Activated CD8-positive, alpha-beta memory T cell treated with anti-CD3 and anti-CD28 coated beads for 24 hours (primary cell): ENCODE results near the gene MYOG.

Source experiments
- DNase-seq: peaks from one replicate; pipeline ENCODE4 v3.0.0-alpha.2; 2020

The MYOG gene

GRCh38 chr1:203085528-203086406, at the start of gene MYOG:
MYOG (minus strand) TSS chr1:203086012; CDS start chr1:203085961, 51 bp downstream.
- no peak for DNase-seq

- DNase-seq, result no peak
These were observed 48.3 kb upstream of the MYOG start for GRCh38 chr1:203133970-203134725.

- no peak for DNase-seq
These were observed 45.9 kb upstream of the MYOG start for GRCh38 chr1:203131548-203132200.

- DNase-seq, result peak; percentile 35
These were observed 44.7 kb upstream of the MYOG start for GRCh38 chr1:203130358-203130985.

GRCh38 chr1:203129501-203130231, 43.9 kb upstream of the MYOG start:
- DNase-seq, result peak; percentile 44

GRCh38 chr1:203128716-203129500, 43.1 kb upstream of the MYOG start:
- peak; percentile 44 for DNase-seq

GRCh38 chr1:203128431-203128715, 42.6 kb upstream of the MYOG start:
- no peak for DNase-seq

- DNase-seq, result peak; percentile 55
These were observed 42.0 kb upstream of the MYOG start, which contains the start of gene ADORA1 for GRCh38 chr1:203127666-203128430. ADORA1 (plus strand) TSS chr1:203127726; CDS start chr1:203128842, 1,116 bp downstream.

- peak; percentile 30 for DNase-seq
These were observed 41.3 kb upstream of the MYOG start for GRCh38 chr1:203126866-203127665.

- peak; percentile 44 for DNase-seq
These were observed 40.5 kb upstream of the MYOG start for GRCh38 chr1:203126151-203126865.

GRCh38 chr1:203124546-203125317, 38.9 kb upstream of the MYOG start:
- DNase-seq, result peak; percentile 28

GRCh38 chr1:203124011-203124410, 38.2 kb upstream of the MYOG start:
- DNase-seq, result peak; percentile 40

GRCh38 chr1:203122159-203122558, 36.3 kb upstream of the MYOG start:
- peak; percentile 30 for DNase-seq

GRCh38 chr1:203121186-203122015, 35.6 kb upstream of the MYOG start:
- DNase-seq, result peak; percentile 37

- DNase-seq, result peak; percentile 38
These were observed 34.7 kb upstream of the MYOG start for GRCh38 chr1:203120325-203121153.
